ENCODE data around the gene AHI1. TPM values are rescaled to one million over a fixed set of nuclear protein-coding genes. Genes with fewer than 3 reads are reported as not detected.

Gene AHI1
- total and polyA plus RNA-seq, 9 donors = 7.1 to 56.2 (median 26.7) TPM

DNA sequence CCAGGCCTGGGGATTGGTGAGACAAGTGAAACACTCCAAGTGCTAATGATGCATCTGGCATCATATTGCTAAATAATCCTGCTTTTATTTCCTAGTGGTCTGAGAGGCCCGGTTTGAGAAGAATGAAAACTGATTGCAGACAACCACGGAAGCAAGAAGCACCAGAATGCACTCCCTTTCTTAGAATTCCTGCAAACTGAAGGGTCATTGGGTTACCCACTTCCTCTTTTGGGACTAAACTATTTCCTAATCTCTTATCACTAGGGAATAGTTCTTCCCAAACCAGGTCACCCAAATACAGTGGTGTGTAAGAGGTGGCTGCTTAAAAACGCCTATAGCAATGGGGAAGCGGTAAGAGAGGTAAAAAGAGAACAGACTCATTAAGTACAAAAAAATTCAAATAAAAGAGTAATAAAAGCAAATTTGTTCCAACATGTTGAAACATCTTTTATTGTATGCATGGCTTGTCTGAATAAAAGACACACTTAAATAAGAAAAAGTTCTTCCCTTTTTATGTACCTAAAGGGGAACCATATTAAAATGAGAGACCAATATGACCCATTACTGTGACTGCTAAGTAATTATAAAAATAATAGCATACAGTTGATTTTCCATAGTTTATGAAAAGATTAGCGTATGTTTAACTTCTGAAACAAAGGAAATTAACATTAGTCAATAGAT lies 190.7 kb downstream of the AHI1 start:
- no peak for DNase-seq
- intact Hi-C loops (cut with DNase I) = no loop called here
- no peaks in the 10 kb centered on the region for H3K9me3 ChIP-seq

GRCh38 chr6:135306166-135306565 lies 191.4 kb downstream of the AHI1 start:
- Histone ChIP-seq H3K27ac (no peak overlapping the region), H3K4me3 (no peak overlapping the region), H3K27me3 (no peaks in the 10 kb centered on the region), H3K9me3 (no peaks in the 10 kb centered on the region), H3K4me1 (ENCODE audit: insufficient read depth) (no peaks in the 10 kb centered on the region), H3K36me3 (no peaks in the 10 kb centered on the region)
- TF ChIP-seq EP300 (IDR thresholded peaks at IDR 0.05) (no peak), CTCF (IDR thresholded peaks at IDR 0.05) (no peak), POLR2A (IDR thresholded peaks at IDR 0.05) (no peak)
- WGBS, 3 donors = 94 to 97% (median 96%) methylated on average over 2 of the region's 2 CpGs
- no peak for DNase-seq
- intact Hi-C loops (cut with DNase I) = no loop called here

More for the DNA sequence above, 190.7 kb downstream of the AHI1 start:
- H3K27me3 ChIP-seq = no peaks in the 10 kb centered on the region
- H3K4me1 ChIP-seq (ENCODE audit: insufficient read depth) = no peaks in the 10 kb centered on the region
- H3K4me3 ChIP-seq = no peak overlapping the region
- TF ChIP-seq EP300 (IDR thresholded peaks at IDR 0.05) (no peak), POLR2A (IDR thresholded peaks at IDR 0.05) (no peak), CTCF (IDR thresholded peaks at IDR 0.05) (no peak)
- H3K27ac ChIP-seq = no peak overlapping the region
- H3K36me3 ChIP-seq = no peaks in the 10 kb centered on the region
- 84 to 87% (median 85%) methylated on average over 5 of the region's 5 CpGs for WGBS, 3 donors

- Histone ChIP-seq H3K4me1 (ENCODE audit: insufficient read depth) (no peaks in the 10 kb centered on the region), H3K27ac (no peak overlapping the region), H3K4me3 (no peak overlapping the region), H3K9me3 (no peaks in the 10 kb centered on the region), H3K27me3 (no peaks in the 10 kb centered on the region), H3K36me3 (no peaks in the 10 kb centered on the region)
- no peak for DNase-seq
- TF ChIP-seq CTCF (IDR thresholded peaks at IDR 0.05) = no peak
- TF ChIP-seq EP300 (IDR thresholded peaks at IDR 0.05) = no peak
- no peak for TF ChIP-seq POLR2A (IDR thresholded peaks at IDR 0.05)
- WGBS, 3 donors = 87 to 97% (median 94%) methylated on average over 1 of the region's 1 CpG
- intact Hi-C loops (cut with DNase I) = no loop called here
Measured at GRCh38 chr6:135305684-135306083, 191.9 kb downstream of the AHI1 start.

GRCh38 chr6:135304883-135305282 lies 192.7 kb downstream of the AHI1 start:
- no peak overlapping the region for H3K4me3 ChIP-seq
- H3K4me1 ChIP-seq (ENCODE audit: insufficient read depth) = no peaks in the 10 kb centered on the region
- no peaks in the 10 kb centered on the region for H3K36me3 ChIP-seq
- no peaks in the 10 kb centered on the region for H3K27me3 ChIP-seq
- no peaks in the 10 kb centered on the region for H3K9me3 ChIP-seq
- H3K27ac ChIP-seq = no peak overlapping the region
- TF ChIP-seq POLR2A (IDR thresholded peaks at IDR 0.05) = no peak
- TF ChIP-seq EP300 (IDR thresholded peaks at IDR 0.05) = no peak
- no peak for TF ChIP-seq CTCF (IDR thresholded peaks at IDR 0.05)
- DNase-seq = no peak
- 92 to 95% (median 95%) methylated on average over 4 of the region's 4 CpGs for WGBS, 3 donors
- intact Hi-C loops (cut with DNase I) = no loop called here

Measured in ovary (tissue), 9 donors.